ENCODE data around the gene VPS13D. TPM values are rescaled to one million over a fixed set of nuclear protein-coding genes. Genes with fewer than 3 reads are reported as not detected.

The VPS13D gene
- total RNA-seq, 1 experiment from 2014 or later: 31.6 TPM

GRCh38 chr1:12508849-12509248 lies 279.0 kb downstream of the VPS13D start:
- Histone ChIP-seq H3K4me1 (ENCODE audit: control insufficient read depth in 1 of 2, insufficient read depth in 2 of 2, low read length in 2 of 2) (peaks cover 10 to 35% of the 10 kb centered on the region in 2 experiments), H3K9ac (ENCODE audit: low read length) (no peak overlapping the region), H3K4me3 (replicated peaks in 1 of 2; ENCODE audit: low read depth in 1 of 2, low read length in 2 of 2) (no peak overlapping the region), H3K9me3 (ENCODE audit: control insufficient read depth in 1 of 2, insufficient read depth in 1 of 2, low read depth in 1 of 2, low read length in 2 of 2) (no peaks in the 10 kb centered on the region), H3K27ac (ENCODE audit: low read depth, low read length) (no peak overlapping the region), H3K27me3 (ENCODE audit: insufficient read depth, low read length) (no peaks in the 10 kb centered on the region), H3K4me2 (ENCODE audit: low read length) (no peak overlapping the region), H3K9me2 (ENCODE audit: insufficient read depth) (no peaks in the 10 kb centered on the region), H2AFZ (ENCODE audit: low read depth, low read length, poor library complexity, severe bottlenecking) (no peak overlapping the region), H3K36me3 (ENCODE audit: control insufficient read depth in 1 of 2, insufficient read depth in 2 of 2, low read length in 2 of 2) (no peaks in the 10 kb centered on the region), H4K20me1 (ENCODE audit: insufficient read depth) (no peaks in the 10 kb centered on the region), H3K79me2 (ENCODE audit: insufficient read depth, low read length) (no peaks in the 10 kb centered on the region)
- ChIA-PET POLR2A (no interaction called here), RAD21 (ENCODE audit: low non-redundant PET in 1 of 2, low total read pairs in 2 of 2, uncharacterized antibody in 2 of 2, unreplicated experiment in 2 of 2) (no interaction called here), CTCF (no interaction called here)
- intact Hi-C loops (cut with micrococcal nuclease): no loop called here
- no peak for TF ChIP-seq EGR1 (IDR thresholded peaks at IDR 0.05; ENCODE audit: low read depth)
- TF ChIP-seq ATF3 (IDR thresholded peaks at IDR 0.05): no peak
- no peak for TF ChIP-seq POLR2AphosphoS5 (IDR thresholded peaks at IDR 0.05; ENCODE audit: low read depth, low read length)
- TF ChIP-seq ELF1 (IDR thresholded peaks at IDR 0.05; ENCODE audit: borderline replicate concordance, low read depth): no peak
- no peak for TF ChIP-seq EZH2phosphoT487 (IDR thresholded peaks at IDR 0.05; ENCODE audit: borderline replicate concordance)
- no peak for TF ChIP-seq SRF (IDR thresholded peaks at IDR 0.05; ENCODE audit: low read depth)
- TF ChIP-seq ZBTB33 (IDR thresholded peaks at IDR 0.05; ENCODE audit: extremely low read depth, insufficient replicate concordance, low read length): no peak
- no peak for TF ChIP-seq CEBPB (IDR thresholded peaks at IDR 0.05; ENCODE audit: low read depth)
- TF ChIP-seq SP1 (IDR thresholded peaks at IDR 0.05; ENCODE audit: low read depth): no peak
- DNase-seq (ENCODE audit: low read depth, low spot score): no peak
- no peak for ATAC-seq
- no TSS peak for BruUV-seq (replicated peaks)

GRCh38 chr1:12511128-12511484 lies 281.3 kb downstream of the VPS13D start:
- POLR2A ChIA-PET: no interaction called here
- H4K20me1 ChIP-seq (ENCODE audit: insufficient read depth): no peaks in the 10 kb centered on the region

More at GRCh38 chr1:12511128-12511484, 281.3 kb downstream of the VPS13D start:
- TF ChIP-seq TCF7L2 (IDR thresholded peaks at IDR 0.05; ENCODE audit: borderline replicate concordance, extremely low read depth, insufficient read depth, insufficient read length): no peak
- no peak overlapping the region for H2AFZ ChIP-seq (ENCODE audit: low read depth, low read length, poor library complexity, severe bottlenecking)
- H3K9me2 ChIP-seq (ENCODE audit: insufficient read depth): no peaks in the 10 kb centered on the region
- ChIA-PET CTCF (no interaction called here), RAD21 (ENCODE audit: low non-redundant PET in 1 of 2, low total read pairs in 2 of 2, uncharacterized antibody in 2 of 2, unreplicated experiment in 2 of 2) (no interaction called here)
- no TSS peak for BruUV-seq (replicated peaks)
- no peak overlapping the region for H3K4me3 ChIP-seq (replicated peaks in 1 of 2; ENCODE audit: low read depth in 1 of 2, low read length in 2 of 2)
- H3K36me3 ChIP-seq (ENCODE audit: control insufficient read depth in 1 of 2, insufficient read depth in 2 of 2, low read length in 2 of 2): no peaks in the 10 kb centered on the region
- peaks cover 10 to 35% of the 10 kb centered on the region in 2 experiments for H3K4me1 ChIP-seq (ENCODE audit: control insufficient read depth in 1 of 2, insufficient read depth in 2 of 2, low read length in 2 of 2)
- no peaks in the 10 kb centered on the region for H3K9me3 ChIP-seq (ENCODE audit: control insufficient read depth in 1 of 2, insufficient read depth in 1 of 2, low read depth in 1 of 2, low read length in 2 of 2)
- no peaks in the 10 kb centered on the region for H3K79me2 ChIP-seq (ENCODE audit: insufficient read depth, low read length)
- H3K27me3 ChIP-seq (ENCODE audit: insufficient read depth, low read length): no peaks in the 10 kb centered on the region
- DNase-seq (ENCODE audit: low read depth, low spot score) (no peak), ATAC-seq (no peak)
- no peak overlapping the region for H3K27ac ChIP-seq (ENCODE audit: low read depth, low read length)
- H3K9ac ChIP-seq (ENCODE audit: low read length): no peak overlapping the region
- H3K4me2 ChIP-seq (ENCODE audit: low read length): no peak overlapping the region
- intact Hi-C loops (cut with micrococcal nuclease): no loop called here

All from HCT116 (cell line).